ENCODE data around the gene TOM1L2. TPM values are rescaled to one million over a fixed set of nuclear protein-coding genes. Genes with fewer than 3 reads are reported as not detected.

The TOM1L2 gene
- total and polyA plus RNA-seq, 2 of the 4 experiments (the other 2 are of a cell fraction): 34.4 to 51.7 TPM

GRCh38 chr17:17941015-17941414 is 31.2 kb downstream of the TOM1L2 start:
- 20% methylated on average over 2 of the region's 5 CpGs; no CpG with 5 or more reads in 1 of the 2 experiments for WGBS, 2 experiments (ENCODE audit: extremely low coverage in 2 of 2, insufficient read length in 1 of 2)

More at GRCh38 chr17:17941015-17941414, 31.2 kb downstream of the TOM1L2 start:
- Histone ChIP-seq H3K9ac (ENCODE audit: low read depth, low read length) (no peak overlapping the region), H2BK20ac (ENCODE audit: low read depth, low read length) (peak overlapping the region; percentile 71), H3K27ac (ENCODE audit: insufficient read depth, low read length) (peak overlapping the region; percentile 16; the same call in 1 of the 2 replicates), H3K4me3 (ENCODE audit: insufficient read depth, low read depth, low read length) (no peak overlapping the region), H2AK5ac (ENCODE audit: low read depth, low read length) (peak overlapping the region; percentile 80), H2AK9ac (replicated peaks; ENCODE audit: low read depth, low read length, poor library complexity) (peak overlapping the region; percentile 79), H2AFZ (replicated peaks; ENCODE audit: low read length, poor library complexity) (no peak overlapping the region), H2BK5ac (ENCODE audit: low read depth, low read length, poor library complexity, severe bottlenecking) (no peak overlapping the region), H3K36me3 (ENCODE audit: control insufficient read depth, insufficient read depth, low read length) (no peaks in the 10 kb centered on the region), H4K5ac (ENCODE audit: low read depth, low read length) (0 out of 2 replicates have a peak overlapping the region, but pooled peaks have one; percentile 39), H3K27me3 (ENCODE audit: control insufficient read depth, insufficient read depth, low read length) (no peaks in the 10 kb centered on the region), H3K9me1 (ENCODE audit: insufficient read depth, low read length) (peaks cover 50% of the 10 kb centered on the region), H2BK120ac (ENCODE audit: low read depth, low read length) (peak overlapping the region; percentile 44), H3K18ac (ENCODE audit: low read depth, low read length) (no peak overlapping the region), H3K79me1 (ENCODE audit: low read depth in 1 of 2, low read length in 2 of 2) (peaks cover 38 to 86% of the 10 kb centered on the region in 2 experiments), H3K9me3 (ENCODE audit: control insufficient read depth, insufficient read depth, low read length) (no peaks in the 10 kb centered on the region), H3K14ac (replicated peaks; ENCODE audit: low read depth, low read length) (peak overlapping the region; percentile 84), H2BK15ac (ENCODE audit: low read depth, low read length) (peak overlapping the region; percentile 53; the same call in 2 of the 3 replicates), H3K4me1 (ENCODE audit: control insufficient read depth, insufficient read depth, low read length) (peaks cover 52% of the 10 kb centered on the region), H4K91ac (ENCODE audit: insufficient read depth, low read depth, low read length) (no peak overlapping the region; the same call in none of the 2 replicates), H3K4ac (ENCODE audit: low read depth, low read length) (peak overlapping the region; percentile 64), H4K20me1 (ENCODE audit: insufficient read depth, low read length) (peaks cover 14% of the 10 kb centered on the region; the same call in 1 of the 2 replicates), H3K4me2 (ENCODE audit: low read depth, low read length) (no peak overlapping the region; the same call in none of the 2 replicates), H3K56ac (ENCODE audit: extremely low read depth, insufficient read depth, low read length) (0 out of 2 replicates have a peak overlapping the region, but pooled peaks have one; percentile 6), H4K8ac (ENCODE audit: low read depth in 2 of 2, low read length in 2 of 2) (no peak overlapping the region), H3K23ac (ENCODE audit: low read depth, low read length) (peak overlapping the region; percentile 68)
- no TSS peak for BruUV-seq (replicated peaks)
- CTCF ChIA-PET: interaction anchor here (0.6 kb wide), 1 partner anchor 259 kb away, joined by 3 read pairs; no protein-coding TSS in a partner anchor
- dilution Hi-C loops (cut with HindIII; ENCODE audit: low sequenced_read_pairs, unreplicated experiment) (no loop called here), intact Hi-C loops (cut with micrococcal nuclease) (no loop called here), in situ Hi-C loops (cut with MboI; ENCODE audit: low sequenced_read_pairs) (no loop called here)
- POLR2A ChIA-PET (ENCODE audit: unreplicated experiment): no interaction called here
- ATAC-seq (ENCODE audit: low read depth): no peak
- TF ChIP-seq CEBPB (IDR thresholded peaks at IDR 0.05; ENCODE audit: low read depth, low read length) (no peak), POLR2A (IDR thresholded peaks at IDR 0.05; ENCODE audit: low read depth, low read length) (no peak), RCOR1 (IDR thresholded peaks at IDR 0.05; ENCODE audit: insufficient replicate concordance, low read length) (no peak), USF2 (IDR thresholded peaks at IDR 0.05; ENCODE audit: low read depth, low read length) (no peak), RFX5 (IDR thresholded peaks at IDR 0.05; ENCODE audit: low read depth, low read length) (no peak), RAD21 (IDR thresholded peaks at IDR 0.05; ENCODE audit: low read length) (no peak), CTCF (conservative IDR thresholded peaks at IDR 0.05; ENCODE audit: low read depth, low read length) (no peak), MAZ (IDR thresholded peaks at IDR 0.05; ENCODE audit: borderline replicate concordance, low read depth, low read length) (no peak)
- no peak for DNase-seq

All from IMR-90 (cell line).